B cell (primary cell): ENCODE measurements around the gene KRT6C. TPM values are rescaled to one million over a fixed set of nuclear protein-coding genes. Genes with fewer than 3 reads are reported as not detected.

Source experiments
- ATAC-seq: fragments of 200-7000 bp; cut with Tn5 transposase; one replicate; pipeline ENCODE4 v1.10.0; 2021; ENCODE audit warnings: low read depth, mild to moderate bottlenecking, moderate number of reproducible peaks, moderate library complexity
- CTCF ChIA-PET: fragments of 350-600 bp; sonication (Branson Sonifier 250); formaldehyde crosslinking; loops from one replicate; lab custom pipeline; 2021; ENCODE audit warnings: antibody characterized with exemption, inconsistent platforms; lab: Charles Lee
- POLR2A ChIA-PET: fragments of 350-600 bp; sonication (Branson Sonifier 250); formaldehyde crosslinking; loops from one replicate; lab custom pipeline; 2021; ENCODE audit warnings: antibody characterized with exemption; lab: Charles Lee
- DNase-seq: peaks from one replicate; pipeline ENCODE4 v3.0.0; 2013
- H2AFZ ChIP-seq: 2 replicates; pipeline ENCODE4 v1.6.1; 2012; ENCODE audit warnings: mild to moderate bottlenecking, low read depth, low read length; ENCODE audit not compliant: insufficient read depth, poor library complexity, severe bottlenecking
- H3K27ac ChIP-seq, 2 donors: 1 replicate in 1 of 2; 2 replicates in 1 of 2; pipeline ENCODE4 v1.5.1; 2012 to 2013; ENCODE audit warnings: low read length in 2 of 2, mild to moderate bottlenecking in 2 of 2, moderate library complexity in 1 of 2
- H3K27me3 ChIP-seq, 4 experiments: fragments of 200-600 bp in 1 of 4; sonication (generic) in 1 of 4; replicated peaks in 1 of 4; 1 replicate in 2 of 4; 2 replicates in 2 of 4; pipeline versions ENCODE4 v1.6.1 to v1.7.0; 2013 to 2016; ENCODE audit warnings: low read length in 3 of 4, mild to moderate bottlenecking in 2 of 4, mixed read lengths in 1 of 4, moderate library complexity in 1 of 4; ENCODE audit not compliant: insufficient read depth in 4 of 4, control insufficient read depth in 3 of 4; ENCODE audit errors: control extremely low read depth in 1 of 4
- H3K36me3 ChIP-seq, 2 experiments: replicated peaks in 1 of 2; 1 replicate in 1 of 2; 2 replicates in 1 of 2; pipeline versions ENCODE4 v1.6.1 to v1.7.1; 2013; ENCODE audit warnings: low read length in 1 of 2; ENCODE audit not compliant: insufficient read depth in 2 of 2, control insufficient read depth in 1 of 2; ENCODE audit errors: control extremely low read depth in 1 of 2, extremely low read depth in 1 of 2
- H3K4me1 ChIP-seq, 2 donors: fragments of 200-600 bp in 1 of 2; sonication (generic) in 1 of 2; 1 replicate in 1 of 2; 2 replicates in 1 of 2; pipeline versions ENCODE4 v1.5.1 to v1.6.1; 2013 to 2017; ENCODE audit warnings: low read length in 2 of 2; ENCODE audit not compliant: control insufficient read depth in 2 of 2, insufficient read depth in 2 of 2
- H3K4me2 ChIP-seq: replicated peaks from 2 replicates; pipeline ENCODE3; 2012; ENCODE audit warnings: mild to moderate bottlenecking, low read depth, low read length; ENCODE audit not compliant: poor library complexity, severe bottlenecking
- H3K4me3 ChIP-seq, 5 experiments: fragments of 200-600 bp in 1 of 5; sonication (generic) in 1 of 5; 1 replicate in 3 of 5; 2 replicates in 2 of 5; pipeline versions ENCODE4 v1.5.1 to v1.7.0; 2011 to 2016; ENCODE audit warnings: low read length in 4 of 5, mild to moderate bottlenecking in 4 of 5, low read depth in 2 of 5, control low read depth in 1 of 5, moderate library complexity in 1 of 5; ENCODE audit not compliant: insufficient read depth in 1 of 5; ENCODE audit errors: control extremely low read depth in 1 of 5, extremely low read depth in 1 of 5
- H3K79me2 ChIP-seq: fragments of 200-600 bp; sonication (generic); one replicate; pipeline ENCODE4 v1.6.0; 2016; ENCODE audit warnings: low read length; ENCODE audit not compliant: control insufficient read depth, insufficient read depth
- H3K9ac ChIP-seq: fragments of 200-600 bp; sonication (generic); 2 replicates; pipeline ENCODE4 v1.6.1; 2017; ENCODE audit warnings: mild to moderate bottlenecking, low read length, moderate library complexity
- H3K9me3 ChIP-seq, 3 donors: one replicate each; pipeline versions ENCODE4 v1.6.1 to v1.7.1; 2013; ENCODE audit warnings: low read length in 2 of 3; ENCODE audit not compliant: control insufficient read depth in 2 of 3, insufficient read depth in 1 of 3; ENCODE audit errors: control extremely low read depth in 1 of 3
- H4K20me1 ChIP-seq: 2 replicates; pipeline ENCODE4 v1.6.0; 2012; ENCODE audit warnings: mild to moderate bottlenecking, low read length; ENCODE audit not compliant: insufficient read depth, control insufficient read depth, poor library complexity, severe bottlenecking
- H3K27ac Mint-ChIP-seq: one replicate; pipeline ENCODE4 v1.8.0; 2021; ENCODE audit warnings: mixed read lengths
- H3K27me3 Mint-ChIP-seq: one replicate; pipeline ENCODE4 v1.8.0; 2021; ENCODE audit warnings: mixed read lengths
- H3K4me1 Mint-ChIP-seq: one replicate; pipeline ENCODE4 v1.8.0; 2021; ENCODE audit warnings: mixed read lengths
- H3K4me3 Mint-ChIP-seq: one replicate; pipeline ENCODE4 v1.8.0; 2021; ENCODE audit warnings: mixed read lengths
- H3K9me3 Mint-ChIP-seq: one replicate; pipeline ENCODE4 v1.8.0; 2022; ENCODE audit warnings: mixed read lengths; ENCODE audit not compliant: insufficient read depth
- CTCF ChIP-seq: fragments of 200-600 bp; IDR thresholded peaks from one replicate; pipeline ENCODE4 v1.8.0; 2022; ENCODE audit warnings: antibody characterized with exemption, mild to moderate bottlenecking
- EZH2 ChIP-seq: IDR thresholded peaks from 2 replicates; pipeline ENCODE4 v1.6.1; 2012; ENCODE audit warnings: borderline replicate concordance, low read depth, mild to moderate bottlenecking, moderate library complexity, low read length; ENCODE audit not compliant: insufficient read depth, poor library complexity, severe bottlenecking
- WGBS: methylation state at CpG from one replicate; pipeline ENCODE4 v1.1.5; 2013; ENCODE audit warnings: missing lambda C conversion rate; ENCODE audit not compliant: insufficient coverage; 5-methylcytosine and 5-hydroxymethylcytosine counted together
- intact Hi-C: fragments of 100-400 bp; cut with micrococcal nuclease; formaldehyde crosslinking; loops from one replicate; pipeline ENCODE4 v1.10.0; 2022
- polyA plus RNA-seq: library from polyadenylated mRNA; depleted of rRNA; stranded (reverse); fragments of >200 nt; gene quantifications from 2 replicates; pipeline ENCODE4 v1.2.3, GENCODE V29; 2012
- total RNA-seq, 2 donors: library from RNA; stranded (reverse); fragments of 120-200 nt in 1 of 2; gene quantifications; 1 replicate in 1 of 2; 2 replicates in 1 of 2; pipeline versions ENCODE4 v1.2.3 to v1.2.4, GENCODE V29; 2013 to 2022

KRT6C gene
- total and polyA plus RNA-seq, 2 donors (not counting 1 experiment from before 2014, with no cell fraction given): not detected

DNA sequence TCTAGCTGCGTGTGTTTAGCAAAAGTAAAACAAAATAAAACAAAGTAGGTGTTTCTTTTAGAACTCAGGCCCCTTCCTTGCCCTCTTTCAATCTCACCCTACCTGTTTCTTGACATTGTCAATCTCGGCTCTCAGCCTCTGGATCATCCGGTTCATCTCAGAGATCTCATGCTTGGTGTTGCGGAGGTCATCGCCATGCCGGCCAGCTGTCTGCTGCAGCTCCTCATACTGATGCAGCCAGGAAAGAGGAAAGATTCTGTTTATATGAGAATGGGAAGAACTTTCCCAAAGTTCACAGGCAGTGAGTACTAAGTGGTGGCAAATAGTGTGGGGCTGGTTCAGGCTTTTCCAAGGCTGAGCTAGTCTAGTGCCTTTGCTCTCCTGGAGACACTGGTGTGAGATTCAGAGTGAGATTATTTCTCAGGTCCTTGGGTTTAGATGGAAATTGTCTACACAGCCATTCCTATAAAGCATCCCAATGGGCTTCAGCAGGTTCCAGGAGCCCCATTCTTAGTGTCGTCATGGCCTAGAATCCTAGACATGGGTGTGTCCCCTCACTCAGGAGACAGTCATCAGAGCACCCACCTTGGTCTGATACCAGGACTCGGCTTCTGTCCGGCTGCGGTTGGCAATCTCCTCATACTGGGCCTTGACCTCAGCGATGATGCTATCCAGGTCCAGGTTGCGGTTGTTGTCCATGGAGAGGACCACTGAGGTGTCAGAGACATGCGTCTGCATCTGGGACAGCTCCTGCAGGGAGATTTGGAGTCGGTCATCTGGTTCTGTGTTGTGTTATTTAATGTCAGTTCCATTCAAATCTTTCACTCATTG is 43.6 kb upstream of the KRT6C start:
- intact Hi-C loops: no loop called here
- no peak overlapping the region for H3K4me3 Mint-ChIP-seq
- 91% methylated on average over 11 of the region's 14 CpGs for WGBS
- no peak for ATAC-seq
- H3K27me3 ChIP-seq: no peaks in the 10 kb centered on the region
- no peaks in the 10 kb centered on the region for H3K9me3 Mint-ChIP-seq
- no peak overlapping the region for H3K27ac Mint-ChIP-seq
- H3K4me1 ChIP-seq: no peaks in the 10 kb centered on the region
- no peak overlapping the region for H2AFZ ChIP-seq
- H3K9ac ChIP-seq: no peak overlapping the region
- TF ChIP-seq EZH2 (no peak), CTCF (no peak)
- peaks cover 18% of the 10 kb centered on the region for H3K27me3 Mint-ChIP-seq
- H3K4me3 ChIP-seq: no peak overlapping the region
- DNase-seq: no peak
- H3K4me1 Mint-ChIP-seq: no peaks in the 10 kb centered on the region
- H3K27ac ChIP-seq: no peak overlapping the region
- no peaks in the 10 kb centered on the region for H3K36me3 ChIP-seq
- H3K79me2 ChIP-seq: no peaks in the 10 kb centered on the region
- H3K9me3 ChIP-seq: peaks cover 0 to 5% (median 0%) of the 10 kb centered on the region in 3 donors
- no peak overlapping the region for H3K4me2 ChIP-seq
- CTCF ChIA-PET: no interaction called here
- POLR2A ChIA-PET: no interaction called here
- H4K20me1 ChIP-seq: no peaks in the 10 kb centered on the region
